ENCODE data around the gene MACO1.
A peak's percentile ranks its signal among the peaks of the same experiment; 100 is the strongest.
"Not testable (repeated sequence)": the region's sequence is repeated elsewhere in the genome, so short reads cannot be mapped to it uniquely, and the experiment has no call there.

The MACO1 gene

DNA sequence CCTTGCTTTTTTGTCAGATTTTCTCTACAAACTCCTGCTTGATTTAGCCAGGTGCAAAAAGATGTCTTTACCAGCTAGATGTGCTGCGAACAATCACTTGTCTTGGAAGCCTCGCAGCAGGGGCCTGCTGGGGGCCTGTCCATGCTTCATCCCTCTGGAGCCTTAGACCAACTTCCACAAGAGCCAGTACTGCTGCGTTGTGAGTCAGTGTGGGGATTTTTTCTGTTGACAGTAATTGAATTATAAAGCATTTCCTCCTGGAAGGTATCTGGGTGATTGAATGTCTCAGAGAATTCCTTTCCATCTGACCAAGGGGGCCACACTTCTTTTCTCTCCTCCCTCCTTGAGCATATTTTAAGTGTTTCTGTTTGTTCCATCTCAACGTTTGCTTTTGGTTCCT is 72.3 kb downstream of the MACO1 start:
- TF ChIP-seq, protein P1, sequence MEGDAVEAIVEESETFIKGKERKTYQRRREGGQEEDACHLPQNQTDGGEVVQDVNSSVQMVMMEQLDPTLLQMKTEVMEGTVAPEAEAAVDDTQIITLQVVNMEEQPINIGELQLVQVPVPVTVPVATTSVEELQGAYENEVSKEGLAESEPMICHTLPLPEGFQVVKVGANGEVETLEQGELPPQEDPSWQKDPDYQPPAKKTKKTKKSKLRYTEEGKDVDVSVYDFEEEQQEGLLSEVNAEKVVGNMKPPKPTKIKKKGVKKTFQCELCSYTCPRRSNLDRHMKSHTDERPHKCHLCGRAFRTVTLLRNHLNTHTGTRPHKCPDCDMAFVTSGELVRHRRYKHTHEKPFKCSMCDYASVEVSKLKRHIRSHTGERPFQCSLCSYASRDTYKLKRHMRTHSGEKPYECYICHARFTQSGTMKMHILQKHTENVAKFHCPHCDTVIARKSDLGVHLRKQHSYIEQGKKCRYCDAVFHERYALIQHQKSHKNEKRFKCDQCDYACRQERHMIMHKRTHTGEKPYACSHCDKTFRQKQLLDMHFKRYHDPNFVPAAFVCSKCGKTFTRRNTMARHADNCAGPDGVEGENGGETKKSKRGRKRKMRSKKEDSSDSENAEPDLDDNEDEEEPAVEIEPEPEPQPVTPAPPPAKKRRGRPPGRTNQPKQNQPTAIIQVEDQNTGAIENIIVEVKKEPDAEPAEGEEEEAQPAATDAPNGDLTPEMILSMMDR (IDR thresholded peaks at IDR 0.05; ENCODE audit: low read depth, low read length) = no peak
- DNase-seq = no peak
- Histone ChIP-seq H3K36me3 (peaks cover 32% of the 10 kb centered on the region), H3K27ac (no peak overlapping the region), H3K4me3 (ENCODE audit: low read depth, low read length) (no peak overlapping the region), H3K9me3 (ENCODE audit: severe bottlenecking) (peaks cover 4% of the 10 kb centered on the region), H3K27me3 (ENCODE audit: insufficient read depth, low read depth, severe bottlenecking) (no peaks in the 10 kb centered on the region)

DNA sequence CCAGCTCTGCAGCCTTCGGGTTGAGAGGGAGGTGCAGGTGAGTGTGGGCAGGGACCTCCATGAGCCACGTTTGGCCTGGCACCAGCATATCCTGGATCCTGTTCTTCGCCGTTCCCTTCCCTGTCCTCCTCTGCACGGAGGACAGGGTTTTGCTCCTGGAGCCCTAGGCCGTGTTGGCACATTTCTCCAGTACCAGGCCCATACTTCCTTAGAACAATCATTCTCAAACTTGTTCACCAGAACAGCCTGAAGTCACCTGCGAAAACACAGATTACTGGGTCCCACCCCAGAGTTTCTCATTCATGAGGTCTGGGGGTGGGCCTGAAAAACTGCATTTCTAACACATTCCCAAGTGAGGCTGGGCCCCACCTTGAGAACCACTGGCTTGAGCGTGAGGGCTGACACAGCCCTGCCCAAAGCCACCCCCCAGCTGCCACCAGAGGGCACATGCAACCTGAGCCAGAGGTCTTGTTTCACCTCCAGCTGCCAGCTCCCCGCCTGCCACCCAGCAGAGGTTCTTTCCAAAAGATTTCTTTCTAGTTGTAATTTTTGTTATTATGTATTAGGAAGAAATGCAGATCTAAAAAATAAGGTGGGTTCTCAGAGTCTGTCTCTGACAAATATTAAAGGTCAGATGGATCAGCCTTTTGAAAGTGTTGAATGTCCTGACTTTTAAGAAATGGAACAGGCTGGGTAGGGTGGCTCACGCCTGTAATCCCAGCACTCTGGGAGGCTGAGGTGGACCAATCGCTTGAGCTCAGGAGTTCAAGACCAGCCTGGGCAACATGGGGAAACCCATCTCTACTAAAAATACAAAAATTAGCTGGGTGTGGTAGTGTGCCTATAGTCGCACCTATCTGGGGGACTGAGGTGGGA is 73.1 kb downstream of the MACO1 start:
- TF ChIP-seq, protein P1 (IDR thresholded peaks at IDR 0.05; ENCODE audit: low read depth, low read length) = peak; percentile 70
- DNase-seq = peak; percentile 56
- no peak overlapping the region for H3K27ac ChIP-seq
- H3K27me3 ChIP-seq (ENCODE audit: insufficient read depth, low read depth, severe bottlenecking) = no peaks in the 10 kb centered on the region
- peaks cover 4% of the 10 kb centered on the region for H3K9me3 ChIP-seq (ENCODE audit: severe bottlenecking)
- H3K36me3 ChIP-seq = peaks cover 23% of the 10 kb centered on the region
- H3K4me3 ChIP-seq (ENCODE audit: low read depth, low read length) = no peak overlapping the region

DNA sequence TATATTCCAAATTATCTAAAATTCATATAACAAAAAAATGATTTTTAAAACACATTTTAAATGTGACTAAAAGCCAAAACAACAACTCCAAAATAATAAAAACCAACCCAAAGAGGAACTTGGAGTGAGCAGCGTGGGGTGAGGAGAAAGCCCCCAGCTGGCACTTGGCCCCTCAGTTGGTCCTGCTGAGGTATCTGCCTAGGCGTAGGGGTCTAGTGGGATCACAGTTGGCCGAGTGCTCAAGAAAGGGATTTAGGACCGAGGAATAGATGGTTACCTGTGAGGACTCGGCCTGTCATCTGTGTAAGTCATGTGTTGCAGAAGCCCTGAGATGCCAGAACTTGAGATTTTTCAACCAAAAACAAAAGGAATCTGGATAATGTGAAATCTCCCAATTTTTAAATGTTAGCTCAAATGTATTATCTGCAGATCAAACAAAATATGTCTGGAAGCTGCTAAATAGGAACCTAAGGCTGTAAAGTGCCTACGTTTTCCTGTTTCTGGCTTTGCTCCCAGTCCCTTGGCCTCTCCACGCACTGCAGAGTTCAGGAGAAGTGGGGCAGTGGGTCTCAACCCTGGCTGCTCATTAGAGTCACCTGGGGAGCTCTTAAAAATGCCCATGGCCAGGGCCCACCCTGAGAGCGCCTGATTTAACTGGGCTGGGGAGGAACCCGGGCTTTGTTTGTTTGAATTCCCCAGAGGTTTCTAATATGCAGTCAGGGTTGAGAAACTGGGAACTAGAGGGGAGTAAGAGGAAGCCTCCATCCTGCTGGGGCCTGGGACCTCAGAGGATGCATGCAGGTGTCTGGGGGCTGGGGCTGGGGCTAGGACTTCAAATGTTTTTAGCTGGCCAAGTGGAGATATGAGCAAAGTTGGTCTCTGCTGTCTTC is 74.3 kb downstream of the MACO1 start:
- peaks cover 17% of the 10 kb centered on the region for H3K36me3 ChIP-seq
- H3K27ac ChIP-seq = no peak overlapping the region
- TF ChIP-seq, protein P1 (IDR thresholded peaks at IDR 0.05; ENCODE audit: low read depth, low read length) = no peak
- no peaks in the 10 kb centered on the region for H3K27me3 ChIP-seq (ENCODE audit: insufficient read depth, low read depth, severe bottlenecking)
- no peak overlapping the region for H3K4me3 ChIP-seq (ENCODE audit: low read depth, low read length)
- DNase-seq = no peak
- H3K9me3 ChIP-seq (ENCODE audit: severe bottlenecking) = peaks cover 4% of the 10 kb centered on the region

DNA sequence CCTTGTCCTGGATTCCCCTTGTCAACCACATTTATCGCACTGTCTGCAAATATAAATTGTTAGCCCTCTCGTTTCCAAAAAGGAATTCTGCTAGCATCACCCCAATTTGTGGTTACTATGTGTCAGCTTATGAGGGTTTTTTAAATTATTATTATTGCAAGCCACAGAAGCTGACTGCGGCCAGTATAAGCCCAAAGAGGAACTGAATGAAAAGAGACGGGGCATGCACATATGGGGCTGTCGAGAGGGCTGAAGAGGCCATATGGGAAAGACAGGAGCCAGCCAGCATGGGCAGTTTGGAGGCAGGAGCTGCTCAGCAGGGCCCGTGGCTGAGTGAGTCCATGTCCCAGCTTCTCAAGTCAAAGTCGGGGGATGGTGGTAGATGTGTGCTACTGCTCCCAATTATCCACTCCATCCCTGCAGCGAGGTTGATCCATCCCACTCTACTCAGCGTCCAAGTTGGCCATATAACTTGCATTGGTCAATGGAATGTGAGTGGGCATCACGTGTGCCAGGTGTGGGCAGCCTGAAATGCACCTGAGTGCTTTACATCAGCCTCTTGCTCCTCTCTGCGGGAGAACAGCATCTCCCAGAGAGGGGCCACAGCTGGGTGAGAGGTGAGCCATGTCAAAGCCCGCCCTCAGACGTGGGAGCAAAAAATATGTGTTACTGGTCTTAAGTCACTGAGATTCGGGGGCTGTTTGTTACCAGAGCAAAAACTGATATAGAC is 75.1 kb downstream of the MACO1 start:
- no peak overlapping the region for H3K4me3 ChIP-seq (ENCODE audit: low read depth, low read length)
- H3K36me3 ChIP-seq = peaks cover 17% of the 10 kb centered on the region
- DNase-seq = no peak
- H3K27ac ChIP-seq = no peak overlapping the region
- TF ChIP-seq, protein P1 (IDR thresholded peaks at IDR 0.05; ENCODE audit: low read depth, low read length) = no peak
- H3K9me3 ChIP-seq (ENCODE audit: severe bottlenecking) = peaks cover 4% of the 10 kb centered on the region
- no peaks in the 10 kb centered on the region for H3K27me3 ChIP-seq (ENCODE audit: insufficient read depth, low read depth, severe bottlenecking)

DNA sequence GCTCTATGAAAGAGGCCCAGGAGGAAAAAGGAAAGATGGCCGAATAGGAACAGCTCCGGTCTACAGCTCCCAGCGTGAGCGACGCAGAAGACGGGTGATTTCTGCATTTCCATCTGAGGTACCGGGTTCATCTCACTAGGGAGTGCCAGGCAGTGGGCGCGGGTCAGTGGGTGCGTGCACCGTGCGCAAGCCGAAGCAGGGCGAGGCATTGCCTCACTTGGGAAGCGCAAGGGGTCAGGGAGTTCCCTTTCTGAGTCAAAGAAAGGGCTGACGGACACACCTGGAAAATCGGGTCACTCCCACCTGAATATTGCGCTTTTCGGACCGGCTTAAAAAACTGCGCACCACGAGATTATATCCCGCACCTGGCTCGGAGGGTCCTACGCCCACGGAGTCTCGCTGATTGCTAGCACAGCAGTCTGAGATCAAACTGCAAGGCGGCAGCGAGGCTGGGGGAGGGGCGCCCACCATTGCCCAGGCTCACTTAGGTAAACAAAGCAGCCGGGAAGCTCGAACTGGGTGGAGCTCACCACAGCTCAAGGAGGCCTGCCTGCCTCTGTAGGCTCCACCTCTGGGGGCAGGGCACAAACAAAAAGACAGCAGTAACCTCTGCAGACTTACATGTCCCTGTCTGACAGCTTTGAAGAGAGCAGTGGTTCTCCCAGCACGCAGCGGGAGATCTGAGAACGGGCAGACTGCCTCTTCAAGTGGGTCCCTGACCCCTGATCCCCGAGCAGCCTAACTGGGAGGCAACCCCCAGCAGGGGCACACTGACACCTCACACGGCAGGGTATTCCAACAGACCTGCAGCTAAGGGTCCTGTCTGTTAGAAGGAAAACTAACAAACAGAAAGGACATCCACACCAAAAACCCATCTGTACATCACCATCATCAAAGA is 76.1 kb downstream of the MACO1 start:
- H3K4me3 ChIP-seq (ENCODE audit: low read depth, low read length); H3K36me3 ChIP-seq; H3K9me3 ChIP-seq (ENCODE audit: severe bottlenecking); H3K27me3 ChIP-seq (ENCODE audit: insufficient read depth, low read depth, severe bottlenecking); H3K27ac ChIP-seq; DNase-seq: not testable (repeated sequence)
